Nephron (organoid): ENCODE data around the gene OLFM3.

Experiments used
- H3K27ac Mint-ChIP-seq, 3 experiments: 2 replicates each; pipeline ENCODE4 v1.8.0; 2020; ENCODE audit warnings: mixed read lengths in 3 of 3, mild to moderate bottlenecking in 2 of 3, moderate library complexity in 1 of 3
- H3K27me3 Mint-ChIP-seq: 2 replicates; pipeline ENCODE4 v1.8.0; 2021; ENCODE audit warnings: low read depth, mild to moderate bottlenecking, moderate library complexity, mixed read lengths
- H3K36me3 Mint-ChIP-seq: 2 replicates; pipeline ENCODE4 v1.8.0; 2020; ENCODE audit warnings: low read depth, mixed read lengths
- H3K4me1 Mint-ChIP-seq: 2 replicates; pipeline ENCODE4 v1.8.0; 2020; ENCODE audit warnings: mixed read lengths
- H3K4me3 Mint-ChIP-seq, 3 experiments: 2 replicates each; pipeline ENCODE4 v1.8.0; 2020; ENCODE audit warnings: mild to moderate bottlenecking in 3 of 3, mixed read lengths in 3 of 3, moderate library complexity in 2 of 3
- H3K9me3 Mint-ChIP-seq: 2 replicates; pipeline ENCODE4 v1.8.0; 2020; ENCODE audit warnings: mixed read lengths
- TF ChIP-seq, protein P1 (sequence below), 3 experiments: fragments of 200-600 bp; sonication (generic); IDR thresholded peaks; one replicate each; pipeline ENCODE4 v1.5.0; 2021; ENCODE audit warnings: antibody characterized with exemption in 3 of 3; ENCODE audit not compliant: unreplicated experiment in 3 of 3

OLFM3 gene

DNA sequence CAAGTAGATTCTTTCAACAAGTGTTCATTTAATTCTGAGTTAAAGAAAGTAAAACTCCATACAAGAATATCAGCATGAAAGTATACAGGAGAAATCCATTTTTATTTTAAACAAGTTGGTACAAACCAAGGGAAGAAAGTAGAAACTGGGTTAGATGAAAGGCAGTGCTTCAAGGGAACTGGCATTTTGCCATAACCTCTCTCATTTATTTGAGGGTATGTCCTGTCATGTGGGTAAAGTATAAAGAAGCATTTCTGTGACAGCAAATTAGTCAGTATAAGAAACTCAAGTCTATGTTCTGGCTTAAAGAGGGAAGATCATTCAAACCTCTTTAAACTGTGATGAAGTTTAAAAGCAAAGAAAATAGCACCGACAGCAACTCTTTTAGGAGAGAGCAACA lies 32.0 kb downstream of the OLFM3 start:
- Mint-ChIP-seq H3K9me3 (no peaks in the 10 kb centered on the region), H3K4me1 (peaks cover 21% of the 10 kb centered on the region), H3K27ac (peak overlapping the region; percentile 73 to 89 (median 88)), H3K4me3 (no peak overlapping the region), H3K36me3 (no peaks in the 10 kb centered on the region), H3K27me3 (no peaks in the 10 kb centered on the region)
- TF ChIP-seq, protein P1, sequence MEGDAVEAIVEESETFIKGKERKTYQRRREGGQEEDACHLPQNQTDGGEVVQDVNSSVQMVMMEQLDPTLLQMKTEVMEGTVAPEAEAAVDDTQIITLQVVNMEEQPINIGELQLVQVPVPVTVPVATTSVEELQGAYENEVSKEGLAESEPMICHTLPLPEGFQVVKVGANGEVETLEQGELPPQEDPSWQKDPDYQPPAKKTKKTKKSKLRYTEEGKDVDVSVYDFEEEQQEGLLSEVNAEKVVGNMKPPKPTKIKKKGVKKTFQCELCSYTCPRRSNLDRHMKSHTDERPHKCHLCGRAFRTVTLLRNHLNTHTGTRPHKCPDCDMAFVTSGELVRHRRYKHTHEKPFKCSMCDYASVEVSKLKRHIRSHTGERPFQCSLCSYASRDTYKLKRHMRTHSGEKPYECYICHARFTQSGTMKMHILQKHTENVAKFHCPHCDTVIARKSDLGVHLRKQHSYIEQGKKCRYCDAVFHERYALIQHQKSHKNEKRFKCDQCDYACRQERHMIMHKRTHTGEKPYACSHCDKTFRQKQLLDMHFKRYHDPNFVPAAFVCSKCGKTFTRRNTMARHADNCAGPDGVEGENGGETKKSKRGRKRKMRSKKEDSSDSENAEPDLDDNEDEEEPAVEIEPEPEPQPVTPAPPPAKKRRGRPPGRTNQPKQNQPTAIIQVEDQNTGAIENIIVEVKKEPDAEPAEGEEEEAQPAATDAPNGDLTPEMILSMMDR (IDR thresholded peaks at IDR 0.05; ENCODE audit: unreplicated experiment in 3 of 3): no peak

DNA sequence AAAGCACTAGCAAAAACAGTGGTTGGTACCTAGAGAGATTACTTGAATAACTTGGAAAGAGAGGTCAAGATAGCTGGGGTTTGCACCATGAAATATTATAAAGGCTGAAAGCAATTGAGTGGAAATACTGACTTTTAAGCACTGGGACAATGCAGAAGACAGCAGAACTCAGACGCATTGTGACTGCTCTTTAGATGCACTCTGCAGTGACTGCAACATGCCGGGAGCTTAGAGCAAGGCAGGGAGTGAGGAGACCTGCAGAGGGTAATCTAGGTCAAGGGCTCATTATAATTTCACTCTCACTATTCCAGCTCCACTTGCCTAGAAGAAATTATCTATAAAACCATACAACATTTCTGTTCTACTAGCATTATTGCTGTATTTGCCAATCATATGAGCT lies 36.6 kb downstream of the OLFM3 start:
- Mint-ChIP-seq H3K27ac (peak overlapping the region in 2 of 3 experiments; percentile 21 to 62), H3K36me3 (no peaks in the 10 kb centered on the region), H3K4me1 (peaks cover 19% of the 10 kb centered on the region), H3K9me3 (no peaks in the 10 kb centered on the region), H3K27me3 (no peaks in the 10 kb centered on the region), H3K4me3 (no peak overlapping the region)
- TF ChIP-seq, protein P1 (IDR thresholded peaks at IDR 0.05; ENCODE audit: unreplicated experiment in 3 of 3): no peak

DNA sequence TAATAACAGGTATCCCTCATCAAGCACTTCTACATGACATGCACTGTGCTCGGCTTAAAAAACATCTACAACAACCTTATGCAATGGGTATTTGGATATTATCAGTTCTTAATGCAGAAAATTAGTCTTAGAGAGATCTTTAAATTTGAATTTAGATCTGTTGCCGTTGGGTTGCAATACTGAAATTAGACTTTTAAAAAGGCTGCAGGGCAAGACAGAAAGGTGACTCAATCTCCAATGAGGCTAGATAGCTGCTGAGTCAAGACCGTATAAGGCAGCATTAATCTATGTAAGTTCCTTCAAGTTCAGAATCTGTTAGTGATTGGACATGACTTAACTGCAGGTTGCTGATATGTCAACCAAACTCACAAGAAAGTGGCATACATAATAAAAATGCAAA lies 37.3 kb downstream of the OLFM3 start:
- Mint-ChIP-seq H3K9me3 (no peaks in the 10 kb centered on the region), H3K36me3 (no peaks in the 10 kb centered on the region), H3K4me1 (peaks cover 13% of the 10 kb centered on the region), H3K4me3 (no peak overlapping the region), H3K27ac (peak overlapping the region in 2 of 3 experiments; percentile 19 to 21), H3K27me3 (no peaks in the 10 kb centered on the region)
- TF ChIP-seq, protein P1 (IDR thresholded peaks at IDR 0.05; ENCODE audit: unreplicated experiment in 3 of 3): no peak

DNA sequence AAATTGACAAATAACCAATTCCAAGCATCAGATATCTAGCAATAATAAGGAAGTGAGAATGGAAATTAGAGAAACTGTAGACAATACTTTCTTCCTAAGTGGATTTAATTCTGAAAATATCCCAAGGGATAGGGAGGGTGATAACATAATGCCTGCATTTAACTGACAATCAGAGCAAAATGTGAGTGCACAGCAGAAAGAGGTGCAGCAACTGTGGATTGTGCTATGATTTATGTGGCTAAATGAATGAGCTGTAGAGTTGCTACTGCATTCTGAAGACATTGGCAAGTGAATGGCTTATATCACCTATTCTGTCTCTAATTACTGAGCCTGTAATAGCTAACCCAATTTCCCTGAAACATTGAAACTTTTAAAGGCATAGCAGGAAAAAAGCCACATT lies 39.0 kb downstream of the OLFM3 start:
- Mint-ChIP-seq H3K27me3 (no peaks in the 10 kb centered on the region), H3K27ac (no peak overlapping the region), H3K36me3 (no peaks in the 10 kb centered on the region), H3K9me3 (no peaks in the 10 kb centered on the region), H3K4me1 (peaks cover 19% of the 10 kb centered on the region), H3K4me3 (no peak overlapping the region)
- TF ChIP-seq, protein P1 (IDR thresholded peaks at IDR 0.05; ENCODE audit: unreplicated experiment in 3 of 3): no peak

DNA sequence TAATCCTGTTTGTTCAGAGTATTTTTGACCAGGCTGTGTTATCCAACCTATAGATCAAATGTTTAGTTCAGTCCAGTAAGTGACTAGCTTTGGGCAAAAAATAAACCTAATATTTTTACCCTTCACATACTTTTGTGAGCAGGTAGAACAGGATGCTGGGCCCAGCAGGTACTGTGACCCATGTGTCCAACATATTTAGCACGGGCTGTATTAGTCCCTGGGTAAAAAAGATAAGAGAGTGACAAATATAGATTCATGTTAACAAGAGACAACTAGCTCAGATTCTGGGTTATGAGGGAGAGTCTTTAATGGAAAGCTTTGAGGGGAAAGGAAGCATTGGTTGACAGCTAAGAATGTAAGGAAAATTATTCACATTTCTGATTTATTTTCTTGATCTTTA lies 43.1 kb downstream of the OLFM3 start:
- no peaks in the 10 kb centered on the region for H3K9me3 Mint-ChIP-seq
- H3K4me3 Mint-ChIP-seq: no peak overlapping the region

DNA sequence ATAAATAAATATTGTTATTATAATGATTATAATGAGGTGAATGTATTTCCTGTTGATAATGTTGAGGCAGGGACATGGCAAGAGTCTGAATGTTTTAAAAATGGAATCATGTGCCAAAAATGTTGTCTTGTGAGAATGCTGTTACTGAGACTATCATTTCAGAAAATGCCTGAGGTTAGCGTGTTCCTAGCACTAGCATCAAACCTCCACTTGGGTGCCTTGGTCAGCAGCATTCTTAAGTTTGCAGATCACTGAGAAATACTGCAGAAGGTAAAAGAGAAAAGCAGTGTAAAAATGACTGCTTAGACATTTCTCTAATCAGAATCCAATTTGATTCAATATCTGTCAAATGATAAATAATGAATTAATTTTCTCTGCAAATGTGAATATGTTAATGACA lies 50.8 kb downstream of the OLFM3 start:
- Mint-ChIP-seq H3K9me3 (no peaks in the 10 kb centered on the region), H3K27me3 (no peaks in the 10 kb centered on the region), H3K36me3 (no peaks in the 10 kb centered on the region), H3K4me1 (no peaks in the 10 kb centered on the region), H3K27ac (no peak overlapping the region), H3K4me3 (no peak overlapping the region)
- TF ChIP-seq, protein P1 (IDR thresholded peaks at IDR 0.05; ENCODE audit: unreplicated experiment in 3 of 3): peak in 1 of 3 experiments; percentile 20

More for the DNA sequence above, 43.1 kb downstream of the OLFM3 start:
- no peaks in the 10 kb centered on the region for H3K27me3 Mint-ChIP-seq
- TF ChIP-seq, protein P1 (IDR thresholded peaks at IDR 0.05; ENCODE audit: unreplicated experiment in 3 of 3): no peak
- peak overlapping the region in 2 of 3 experiments; percentile 28 to 50 for H3K27ac Mint-ChIP-seq
- no peaks in the 10 kb centered on the region for H3K36me3 Mint-ChIP-seq
- H3K4me1 Mint-ChIP-seq: peaks cover 6% of the 10 kb centered on the region
